Central memory CD8-positive, alpha-beta T cell (primary cell): Measurements from ENCODE around the gene DIAPH3.

Source experiments
- ATAC-seq: fragments of 150-1000 bp; cut with Tn5 transposase; replicated peaks from 2 replicates; pipeline ENCODE4 v1.10.0; 2022; ENCODE audit warnings: mild to moderate bottlenecking, moderate FRiP score, moderate number of reproducible peaks; ENCODE audit not compliant: poor library complexity, severe bottlenecking; ENCODE audit errors: extremely low read depth
- DNase-seq, 2 donors: peaks; one replicate each; pipeline ENCODE4 v3.0.0; 2021; ENCODE audit warnings: low spot score in 2 of 2
- H3K27ac Mint-ChIP-seq: one replicate; pipeline ENCODE4 v1.8.0; 2022; ENCODE audit warnings: low read depth, mild to moderate bottlenecking, moderate library complexity, mixed read lengths
- H3K27me3 Mint-ChIP-seq: one replicate; pipeline ENCODE4 v1.8.0; 2022; ENCODE audit warnings: mixed read lengths
- H3K36me3 Mint-ChIP-seq: one replicate; pipeline ENCODE4 v1.8.0; 2022; ENCODE audit warnings: mild to moderate bottlenecking, moderate library complexity, mixed read lengths; ENCODE audit not compliant: insufficient read depth
- H3K4me1 Mint-ChIP-seq: one replicate; pipeline ENCODE4 v1.8.0; 2022; ENCODE audit warnings: mixed read lengths
- H3K4me3 Mint-ChIP-seq: one replicate; pipeline ENCODE4 v1.8.0; 2022; ENCODE audit warnings: mild to moderate bottlenecking, moderate library complexity, mixed read lengths
- H3K9me3 Mint-ChIP-seq: one replicate; pipeline ENCODE4 v1.8.0; 2022; ENCODE audit warnings: mixed read lengths

The DIAPH3 gene

GRCh38 chr13:60147361-60147760 lies 16.4 kb downstream of the DIAPH3 start:
- H3K4me3 Mint-ChIP-seq: no peak overlapping the region
- no peaks in the 10 kb centered on the region for H3K9me3 Mint-ChIP-seq
- no peaks in the 10 kb centered on the region for H3K36me3 Mint-ChIP-seq
- H3K27ac Mint-ChIP-seq: no peak overlapping the region
- peaks cover 7% of the 10 kb centered on the region for H3K4me1 Mint-ChIP-seq
- ATAC-seq: no peak
- no peak for DNase-seq
- no peaks in the 10 kb centered on the region for H3K27me3 Mint-ChIP-seq

DNA sequence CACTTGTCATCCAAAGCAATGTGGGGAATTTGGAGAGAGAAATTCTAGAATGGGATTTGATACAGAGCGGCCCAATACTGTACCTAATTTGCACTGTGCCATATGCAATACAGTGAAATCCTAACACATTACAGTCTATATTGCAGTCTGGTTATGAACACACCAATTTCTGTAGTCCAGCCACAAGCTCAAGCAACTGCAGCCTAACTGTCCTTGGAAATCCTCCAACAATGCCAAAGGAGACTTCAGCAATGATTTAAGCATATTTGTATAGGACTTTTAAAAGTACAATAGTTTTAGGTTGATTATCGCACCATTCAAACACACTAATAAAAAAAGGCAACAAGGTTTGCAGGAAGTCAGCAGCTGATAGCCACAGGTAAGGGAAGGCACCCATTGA lies 17.3 kb downstream of the DIAPH3 start:
- H3K27ac Mint-ChIP-seq: no peak overlapping the region
- H3K4me3 Mint-ChIP-seq: no peak overlapping the region
- DNase-seq (no peak), ATAC-seq (no peak)
- H3K36me3 Mint-ChIP-seq: no peaks in the 10 kb centered on the region
- no peaks in the 10 kb centered on the region for H3K9me3 Mint-ChIP-seq
- H3K27me3 Mint-ChIP-seq: no peaks in the 10 kb centered on the region
- peaks cover 12% of the 10 kb centered on the region for H3K4me1 Mint-ChIP-seq

GRCh38 chr13:60143775-60144174 lies 20.0 kb downstream of the DIAPH3 start:
- H3K4me1 Mint-ChIP-seq: peaks cover 6% of the 10 kb centered on the region
- H3K27me3 Mint-ChIP-seq: no peaks in the 10 kb centered on the region
- H3K27ac Mint-ChIP-seq: no peak overlapping the region
- ATAC-seq (no peak), DNase-seq (no peak)
- H3K9me3 Mint-ChIP-seq: no peaks in the 10 kb centered on the region
- H3K4me3 Mint-ChIP-seq: no peak overlapping the region
- peaks cover 2% of the 10 kb centered on the region for H3K36me3 Mint-ChIP-seq

DNA sequence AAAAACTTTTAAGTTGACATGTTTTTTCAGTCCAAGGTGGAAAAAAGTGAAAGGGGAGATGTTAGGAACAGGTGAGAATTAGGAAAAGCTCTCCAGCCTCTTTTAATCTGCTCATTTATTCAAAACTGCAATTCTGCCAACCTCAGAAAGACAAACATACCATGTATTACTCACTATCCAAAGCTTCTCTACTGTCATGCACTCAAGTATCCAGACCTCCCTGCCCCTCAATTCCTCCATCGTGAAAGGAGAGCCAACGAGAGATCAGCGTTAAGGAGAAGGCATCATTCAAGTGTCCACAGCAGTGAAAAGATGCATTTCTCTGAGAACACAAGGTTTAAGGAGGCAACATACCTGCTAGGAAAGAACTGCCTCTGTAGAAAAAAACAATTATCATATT lies 24.5 kb downstream of the DIAPH3 start:
- DNase-seq (no peak), ATAC-seq (no peak)
- H3K27me3 Mint-ChIP-seq: no peaks in the 10 kb centered on the region
- no peak overlapping the region for H3K27ac Mint-ChIP-seq
- no peaks in the 10 kb centered on the region for H3K9me3 Mint-ChIP-seq
- H3K36me3 Mint-ChIP-seq: peaks cover 2% of the 10 kb centered on the region
- H3K4me3 Mint-ChIP-seq: no peak overlapping the region
- H3K4me1 Mint-ChIP-seq: peaks cover 10% of the 10 kb centered on the region

- ATAC-seq: no peak
Measured at GRCh38 chr13:60138674-60139073, 25.1 kb downstream of the DIAPH3 start.

DNA sequence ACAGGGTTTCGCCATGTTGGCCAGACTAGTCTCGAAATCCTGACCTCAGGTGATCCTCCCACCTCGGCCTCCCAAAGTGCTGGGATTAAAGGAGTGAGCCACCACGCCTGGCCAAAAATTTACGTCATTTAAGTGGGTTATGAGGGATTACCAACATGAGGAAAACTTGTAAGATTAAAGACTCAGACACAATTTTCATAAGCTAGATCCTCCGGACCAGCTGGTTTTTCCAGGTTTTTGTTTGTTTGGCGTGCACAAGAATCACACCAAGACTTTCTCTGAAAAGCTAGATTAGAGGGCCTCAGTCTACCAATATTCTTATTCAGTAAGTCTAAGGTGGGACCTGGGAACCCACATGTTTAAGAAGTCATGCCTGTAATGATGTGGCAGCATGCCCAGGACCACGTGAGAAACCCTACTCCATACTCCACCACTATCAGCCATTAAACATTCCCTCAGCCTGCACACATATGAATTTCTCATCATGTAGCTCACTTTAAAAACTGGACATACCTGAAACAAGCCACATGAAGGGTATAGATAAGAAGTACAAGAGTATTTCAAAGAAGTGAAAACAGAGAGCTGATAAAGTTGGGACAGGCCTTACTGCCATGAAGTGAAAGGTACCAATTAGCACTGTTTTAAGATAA lies 25.7 kb downstream of the DIAPH3 start:
- DNase-seq (no peak), ATAC-seq (no peak)
- peaks cover 14% of the 10 kb centered on the region for H3K4me1 Mint-ChIP-seq
- no peak overlapping the region for H3K4me3 Mint-ChIP-seq
- H3K9me3 Mint-ChIP-seq: no peaks in the 10 kb centered on the region
- H3K36me3 Mint-ChIP-seq: peaks cover 2% of the 10 kb centered on the region
- H3K27ac Mint-ChIP-seq: no peak overlapping the region
- H3K27me3 Mint-ChIP-seq: no peaks in the 10 kb centered on the region

More at GRCh38 chr13:60138674-60139073, 25.1 kb downstream of the DIAPH3 start:
- Mint-ChIP-seq H3K4me1 (peaks cover 14% of the 10 kb centered on the region), H3K36me3 (peaks cover 2% of the 10 kb centered on the region), H3K9me3 (no peaks in the 10 kb centered on the region), H3K27ac (no peak overlapping the region), H3K4me3 (no peak overlapping the region), H3K27me3 (no peaks in the 10 kb centered on the region)
- no peak for DNase-seq

DNA sequence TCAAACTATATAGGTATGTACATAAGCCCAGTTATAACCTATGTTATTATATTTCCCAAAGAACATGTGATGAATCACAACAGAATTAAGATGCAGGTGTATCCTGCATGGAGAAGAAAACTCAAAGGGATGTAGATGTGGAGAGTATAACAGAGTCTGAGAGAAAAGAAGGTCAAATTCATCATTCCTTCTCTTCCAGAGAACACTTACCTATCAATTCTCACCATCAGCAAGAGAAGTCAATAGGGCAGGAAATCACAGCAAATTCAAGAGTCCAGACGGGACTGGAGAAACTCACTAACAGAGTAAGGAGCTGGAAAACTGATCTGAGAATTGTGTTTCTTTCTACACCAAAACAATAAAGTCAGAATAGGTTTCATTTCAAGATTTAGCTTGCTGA lies 28.4 kb downstream of the DIAPH3 start:
- DNase-seq (no peak), ATAC-seq (no peak)
- H3K9me3 Mint-ChIP-seq: no peaks in the 10 kb centered on the region
- H3K4me3 Mint-ChIP-seq: no peak overlapping the region
- H3K27me3 Mint-ChIP-seq: no peaks in the 10 kb centered on the region
- peaks cover 2% of the 10 kb centered on the region for H3K36me3 Mint-ChIP-seq
- H3K27ac Mint-ChIP-seq: no peak overlapping the region
- peaks cover 8% of the 10 kb centered on the region for H3K4me1 Mint-ChIP-seq

GRCh38 chr13:60134376-60134775 lies 29.4 kb downstream of the DIAPH3 start:
- Mint-ChIP-seq H3K4me3 (no peak overlapping the region), H3K4me1 (peaks cover 8% of the 10 kb centered on the region), H3K9me3 (no peaks in the 10 kb centered on the region), H3K27me3 (no peaks in the 10 kb centered on the region), H3K27ac (no peak overlapping the region), H3K36me3 (peaks cover 2% of the 10 kb centered on the region)
- DNase-seq: no peak
- peak; percentile 52 for ATAC-seq

DNA sequence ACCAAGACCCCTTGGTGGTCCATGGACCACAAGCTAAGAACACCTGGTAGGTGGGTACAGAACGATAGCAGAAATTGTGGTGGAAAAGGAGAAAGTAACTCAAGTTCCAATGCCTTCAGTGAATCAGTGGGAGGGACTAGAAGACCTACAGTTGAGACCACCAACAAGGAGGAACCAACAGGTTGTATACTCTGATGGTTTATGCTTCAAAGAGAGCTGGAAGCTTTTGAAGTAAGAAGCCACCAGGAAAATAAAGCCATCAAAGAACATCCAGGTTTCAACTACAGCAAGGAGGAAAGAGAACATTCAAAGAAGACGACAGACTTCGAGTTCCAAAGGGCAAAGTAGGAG lies 42.4 kb downstream of the DIAPH3 start:
- Mint-ChIP-seq H3K27me3 (no peaks in the 10 kb centered on the region), H3K36me3 (no peaks in the 10 kb centered on the region), H3K4me1 (no peaks in the 10 kb centered on the region), H3K4me3 (no peak overlapping the region), H3K27ac (no peak overlapping the region), H3K9me3 (peaks cover 8% of the 10 kb centered on the region)
- no peak for DNase-seq
- no peak for ATAC-seq

DNA sequence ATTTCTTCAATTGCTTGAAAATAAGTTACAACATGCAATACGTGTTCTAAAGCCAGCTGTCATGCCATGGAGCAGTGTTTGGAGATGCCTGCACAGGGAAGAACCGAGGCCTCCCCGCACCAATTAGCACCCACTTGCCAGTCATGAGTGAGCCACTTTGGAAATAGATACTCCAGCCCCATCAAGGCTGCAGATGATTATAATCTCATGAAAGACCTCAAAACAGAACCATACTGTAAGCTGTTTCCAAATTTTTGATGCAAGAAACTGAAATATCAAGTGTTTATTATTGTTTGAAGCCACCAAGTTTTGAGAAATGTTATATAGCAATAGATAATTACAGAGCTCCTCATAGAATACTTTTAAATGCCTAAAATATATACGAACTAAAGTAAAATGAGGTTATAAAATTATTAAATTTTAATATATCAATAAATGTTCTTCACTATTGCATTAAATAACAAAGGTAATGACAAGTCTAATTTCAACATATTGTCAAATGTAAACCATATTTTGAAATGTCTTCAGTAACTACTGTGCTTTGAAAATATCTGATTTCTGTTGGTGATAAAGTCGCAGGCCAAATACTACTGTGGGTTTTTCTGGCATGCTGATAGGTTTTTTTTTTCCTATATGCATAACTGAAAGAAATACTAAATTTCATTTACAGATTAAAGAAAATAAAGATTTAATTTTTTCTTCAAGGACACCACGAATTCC lies 43.0 kb downstream of the DIAPH3 start:
- no peaks in the 10 kb centered on the region for H3K4me1 Mint-ChIP-seq
- no peak overlapping the region for H3K27ac Mint-ChIP-seq
- no peak overlapping the region for H3K4me3 Mint-ChIP-seq
- H3K36me3 Mint-ChIP-seq: no peaks in the 10 kb centered on the region
- DNase-seq (no peak), ATAC-seq (no peak)
- no peaks in the 10 kb centered on the region for H3K27me3 Mint-ChIP-seq
- peaks cover 4% of the 10 kb centered on the region for H3K9me3 Mint-ChIP-seq

DNA sequence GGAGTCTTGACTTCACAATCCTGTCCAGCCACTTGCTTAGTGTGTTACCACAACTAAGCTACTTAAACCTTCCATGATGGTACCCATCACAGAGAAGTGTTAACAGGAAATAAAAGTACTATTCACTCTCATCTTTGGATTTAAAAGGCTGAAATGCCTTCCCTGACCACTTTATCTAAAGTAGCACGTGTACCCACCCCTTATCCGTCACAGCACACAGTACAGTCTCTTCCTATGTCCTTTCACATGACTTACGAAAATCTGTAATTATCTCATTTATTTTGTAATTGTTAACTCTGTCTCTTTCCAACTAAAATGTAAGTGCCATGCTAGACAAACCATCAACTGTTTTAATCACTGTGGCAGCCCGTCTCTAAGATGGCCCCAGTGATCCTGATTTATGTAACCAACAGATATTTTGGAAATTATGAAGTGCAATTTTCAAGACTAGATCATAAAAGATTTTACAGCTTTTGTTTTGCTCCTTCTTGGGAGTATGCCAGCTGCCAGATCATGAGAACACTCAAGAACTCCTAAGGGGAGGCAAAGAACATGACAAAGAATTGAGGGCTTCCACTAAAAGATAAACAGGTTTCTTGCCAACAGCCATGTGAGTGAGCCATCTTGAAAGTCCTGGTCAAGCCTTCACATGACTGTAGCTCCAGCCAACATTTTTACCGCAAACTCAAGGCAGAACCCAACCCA lies 44.9 kb downstream of the DIAPH3 start:
- no peak for DNase-seq
- Mint-ChIP-seq H3K4me1 (no peaks in the 10 kb centered on the region), H3K27ac (no peak overlapping the region), H3K27me3 (no peaks in the 10 kb centered on the region), H3K9me3 (peaks cover 5% of the 10 kb centered on the region), H3K36me3 (no peaks in the 10 kb centered on the region), H3K4me3 (no peak overlapping the region)
- no peak for ATAC-seq

- DNase-seq: no peak
- Mint-ChIP-seq H3K4me3 (no peak overlapping the region), H3K27me3 (no peaks in the 10 kb centered on the region), H3K4me1 (no peaks in the 10 kb centered on the region), H3K9me3 (peaks cover 5% of the 10 kb centered on the region), H3K36me3 (no peaks in the 10 kb centered on the region), H3K27ac (no peak overlapping the region)
- ATAC-seq: no peak
Measured at GRCh38 chr13:60114499-60115028, 49.2 kb downstream of the DIAPH3 start.

GRCh38 chr13:60112771-60113170 lies 51.0 kb downstream of the DIAPH3 start:
- no peak for DNase-seq
- ATAC-seq: no peak
- Mint-ChIP-seq H3K27me3 (no peaks in the 10 kb centered on the region), H3K36me3 (no peaks in the 10 kb centered on the region), H3K4me3 (no peak overlapping the region), H3K4me1 (no peaks in the 10 kb centered on the region), H3K27ac (no peak overlapping the region), H3K9me3 (peaks cover 5% of the 10 kb centered on the region)
